HAP-1 (cell line): Measurements from ENCODE around the gene CCDC14.
A peak's percentile ranks its signal among the peaks of the same experiment; 100 is the strongest.
"Not testable (repeated sequence)": the region's sequence is repeated elsewhere in the genome, so short reads cannot be mapped to it uniquely, and the experiment has no call there.

Experiments
- DNase-seq, 2 experiments: peaks; one replicate each; pipeline ENCODE4 v3.0.0-alpha.2; 2016 to 2020; ENCODE audit warnings: low spot score in 2 of 2
- H3K27me3 ChIP-seq: fragments of 250-450 bp; sonication (Bioruptor Pico); 2 replicates; pipeline ENCODE4 v1.5.1; 2020; ENCODE audit warnings: low read depth, mild to moderate bottlenecking, moderate library complexity
- H3K36me3 ChIP-seq: fragments of 250-450 bp; sonication (Bioruptor Pico); replicated peaks from 2 replicates; pipeline ENCODE4 v1.5.1; 2020; ENCODE audit warnings: mild to moderate bottlenecking
- H3K4me1 ChIP-seq: fragments of 250-450 bp; sonication (Bioruptor Pico); 2 replicates; pipeline ENCODE4 v1.5.1; 2020; ENCODE audit warnings: mild to moderate bottlenecking
- H3K4me3 ChIP-seq: fragments of 250-450 bp; sonication (Bioruptor Pico); 2 replicates; pipeline ENCODE4 v1.5.1; 2020; ENCODE audit warnings: mild to moderate bottlenecking, moderate library complexity
- H3K9me3 ChIP-seq: fragments of 250-450 bp; sonication (Bioruptor Pico); 2 replicates; pipeline ENCODE4 v1.5.1; 2020; ENCODE audit warnings: mild to moderate bottlenecking, moderate library complexity
- in situ Hi-C: fragments of 300-500 bp; cut with MboI; formaldehyde crosslinking; loops from 3 replicates; pipeline ENCODE4 v1.14.3; 2020; ENCODE audit warnings: low sequenced_read_pairs, inconsistent platforms, mixed read lengths

The CCDC14 gene

GRCh38 chr3:123909785-123910184 is 51.2 kb downstream of the CCDC14 start:
- no peaks in the 10 kb centered on the region for H3K27me3 ChIP-seq
- H3K4me3 ChIP-seq: no peak overlapping the region
- DNase-seq: no peak
- peaks cover 5% of the 10 kb centered on the region for H3K4me1 ChIP-seq
- H3K9me3 ChIP-seq: no peaks in the 10 kb centered on the region
- in situ Hi-C loops: no loop called here
- peaks cover 3% of the 10 kb centered on the region; the same call in 1 of the 2 replicates for H3K36me3 ChIP-seq

- H3K4me1 ChIP-seq: no peaks in the 10 kb centered on the region
- H3K4me3 ChIP-seq: no peak overlapping the region
- H3K9me3 ChIP-seq: no peaks in the 10 kb centered on the region
- DNase-seq: no peak
- H3K27me3 ChIP-seq: no peaks in the 10 kb centered on the region
- in situ Hi-C loops: no loop called here
- no peaks in the 10 kb centered on the region for H3K36me3 ChIP-seq
Measured at GRCh38 chr3:123907720-123908119, 53.3 kb downstream of the CCDC14 start.

- H3K27me3 ChIP-seq: no peaks in the 10 kb centered on the region
- H3K4me1 ChIP-seq: no peaks in the 10 kb centered on the region
- in situ Hi-C loops: no loop called here
- H3K9me3 ChIP-seq: no peaks in the 10 kb centered on the region
- H3K36me3 ChIP-seq: no peaks in the 10 kb centered on the region
- DNase-seq: no peak
- no peak overlapping the region for H3K4me3 ChIP-seq
Measured at GRCh38 chr3:123899300-123899865, 61.6 kb downstream of the CCDC14 start.

GRCh38 chr3:123893012-123893411 is 68.0 kb downstream of the CCDC14 start:
- no peaks in the 10 kb centered on the region for H3K27me3 ChIP-seq
- peaks cover 8% of the 10 kb centered on the region for H3K9me3 ChIP-seq
- H3K36me3 ChIP-seq: no peaks in the 10 kb centered on the region
- DNase-seq: no peak
- no peaks in the 10 kb centered on the region for H3K4me1 ChIP-seq
- H3K4me3 ChIP-seq: no peak overlapping the region
- in situ Hi-C loops: no loop called here

GRCh38 chr3:123892195-123892594 is 68.8 kb downstream of the CCDC14 start:
- Histone ChIP-seq H3K9me3 (peaks cover 8% of the 10 kb centered on the region), H3K27me3 (no peaks in the 10 kb centered on the region), H3K4me1 (no peaks in the 10 kb centered on the region), H3K36me3 (no peaks in the 10 kb centered on the region), H3K4me3 (no peak overlapping the region)
- no peak for DNase-seq
- in situ Hi-C loops: no loop called here

GRCh38 chr3:123890991-123891390 is 70.0 kb downstream of the CCDC14 start:
- H3K4me1 ChIP-seq, H3K4me3 ChIP-seq, H3K27me3 ChIP-seq, in situ Hi-C loops, H3K9me3 ChIP-seq, H3K36me3 ChIP-seq: not testable (repeated sequence)
- DNase-seq: peak in 1 of 2 experiments; percentile 64

GRCh38 chr3:123890162-123890561 is 70.9 kb downstream of the CCDC14 start:
- H3K36me3 ChIP-seq, H3K4me1 ChIP-seq, H3K9me3 ChIP-seq, in situ Hi-C loops, DNase-seq, H3K4me3 ChIP-seq, H3K27me3 ChIP-seq: not testable (repeated sequence)

GRCh38 chr3:123884993-123885392 is 76.0 kb downstream of the CCDC14 start:
- DNase-seq: no peak
- H3K27me3 ChIP-seq: no peaks in the 10 kb centered on the region
- no peaks in the 10 kb centered on the region for H3K36me3 ChIP-seq
- H3K9me3 ChIP-seq: no peaks in the 10 kb centered on the region; the same call in 1 of the 2 replicates
- in situ Hi-C loops: no loop called here
- H3K4me3 ChIP-seq: no peak overlapping the region
- no peaks in the 10 kb centered on the region for H3K4me1 ChIP-seq

- DNase-seq: peak; percentile 96 to 97
- no peaks in the 10 kb centered on the region; the same call in 1 of the 2 replicates for H3K9me3 ChIP-seq
- in situ Hi-C loops: no loop called here
Measured at GRCh38 chr3:123884203-123884831, 76.7 kb downstream of the CCDC14 start, which contains the start of gene MYLK. Gene MYLK, minus strand, starts transcription at chr3:123884332. Its CDS starts 90,491 bp downstream, at chr3:123793841.

GRCh38 chr3:123883701-123884202 is 77.3 kb downstream of the CCDC14 start:
- DNase-seq: peak; percentile 37 to 63
- H3K36me3 ChIP-seq: no peaks in the 10 kb centered on the region

More at GRCh38 chr3:123884203-123884831, 76.7 kb downstream of the CCDC14 start, which contains the start of gene MYLK:
- Histone ChIP-seq H3K4me1 (no peaks in the 10 kb centered on the region), H3K36me3 (no peaks in the 10 kb centered on the region), H3K4me3 (peak within 1 kb of the TSS; percentile 53), H3K27me3 (no peaks in the 10 kb centered on the region)

GRCh38 chr3:123883111-123883510 is 77.9 kb downstream of the CCDC14 start:
- in situ Hi-C loops: no loop called here
- peak overlapping the region; percentile 53 for H3K4me3 ChIP-seq

More at GRCh38 chr3:123883701-123884202, 77.3 kb downstream of the CCDC14 start:
- Histone ChIP-seq H3K9me3 (no peaks in the 10 kb centered on the region; the same call in 1 of the 2 replicates), H3K27me3 (no peaks in the 10 kb centered on the region), H3K4me1 (no peaks in the 10 kb centered on the region), H3K4me3 (peak overlapping the region; percentile 53)
- in situ Hi-C loops: no loop called here

GRCh38 chr3:123881771-123882170 is 79.3 kb downstream of the CCDC14 start:
- H3K27me3 ChIP-seq: no peaks in the 10 kb centered on the region
- DNase-seq: no peak
- H3K36me3 ChIP-seq: no peaks in the 10 kb centered on the region
- H3K4me1 ChIP-seq: no peaks in the 10 kb centered on the region
- H3K4me3 ChIP-seq: no peak overlapping the region
- no peaks in the 10 kb centered on the region for H3K9me3 ChIP-seq
- in situ Hi-C loops: no loop called here

More at GRCh38 chr3:123883111-123883510, 77.9 kb downstream of the CCDC14 start:
- DNase-seq: no peak
- Histone ChIP-seq H3K4me1 (no peaks in the 10 kb centered on the region), H3K9me3 (no peaks in the 10 kb centered on the region; the same call in 1 of the 2 replicates), H3K36me3 (no peaks in the 10 kb centered on the region), H3K27me3 (no peaks in the 10 kb centered on the region)

GRCh38 chr3:123880998-123881561 is 79.9 kb downstream of the CCDC14 start:
- in situ Hi-C loops: no loop called here
- H3K36me3 ChIP-seq: no peaks in the 10 kb centered on the region
- H3K9me3 ChIP-seq: no peaks in the 10 kb centered on the region
- peak; percentile 25 to 59 for DNase-seq
- H3K4me1 ChIP-seq: no peaks in the 10 kb centered on the region
- no peak overlapping the region for H3K4me3 ChIP-seq
- H3K27me3 ChIP-seq: no peaks in the 10 kb centered on the region

- Histone ChIP-seq H3K9me3 (no peaks in the 10 kb centered on the region), H3K27me3 (no peaks in the 10 kb centered on the region), H3K4me1 (peaks cover 2% of the 10 kb centered on the region), H3K36me3 (no peaks in the 10 kb centered on the region), H3K4me3 (no peak overlapping the region)
- DNase-seq: no peak
- in situ Hi-C loops: no loop called here
Measured at GRCh38 chr3:123878807-123879206, 82.2 kb downstream of the CCDC14 start.
